Mammary microvascular endothelial cell (primary cell): ENCODE results near the gene SLC6A2. TPM values are rescaled to one million over a fixed set of nuclear protein-coding genes. Genes with fewer than 3 reads are reported as not detected.

Source experiments
- total RNA-seq: library from RNA; depleted of rRNA; stranded (reverse); fragments of >200 nt; gene quantifications from 2 replicates; pipeline ENCODE4 v1.2.3, GENCODE V29; 2015

Gene SLC6A2
- total RNA-seq = not detected in 2 replicates

DNA sequence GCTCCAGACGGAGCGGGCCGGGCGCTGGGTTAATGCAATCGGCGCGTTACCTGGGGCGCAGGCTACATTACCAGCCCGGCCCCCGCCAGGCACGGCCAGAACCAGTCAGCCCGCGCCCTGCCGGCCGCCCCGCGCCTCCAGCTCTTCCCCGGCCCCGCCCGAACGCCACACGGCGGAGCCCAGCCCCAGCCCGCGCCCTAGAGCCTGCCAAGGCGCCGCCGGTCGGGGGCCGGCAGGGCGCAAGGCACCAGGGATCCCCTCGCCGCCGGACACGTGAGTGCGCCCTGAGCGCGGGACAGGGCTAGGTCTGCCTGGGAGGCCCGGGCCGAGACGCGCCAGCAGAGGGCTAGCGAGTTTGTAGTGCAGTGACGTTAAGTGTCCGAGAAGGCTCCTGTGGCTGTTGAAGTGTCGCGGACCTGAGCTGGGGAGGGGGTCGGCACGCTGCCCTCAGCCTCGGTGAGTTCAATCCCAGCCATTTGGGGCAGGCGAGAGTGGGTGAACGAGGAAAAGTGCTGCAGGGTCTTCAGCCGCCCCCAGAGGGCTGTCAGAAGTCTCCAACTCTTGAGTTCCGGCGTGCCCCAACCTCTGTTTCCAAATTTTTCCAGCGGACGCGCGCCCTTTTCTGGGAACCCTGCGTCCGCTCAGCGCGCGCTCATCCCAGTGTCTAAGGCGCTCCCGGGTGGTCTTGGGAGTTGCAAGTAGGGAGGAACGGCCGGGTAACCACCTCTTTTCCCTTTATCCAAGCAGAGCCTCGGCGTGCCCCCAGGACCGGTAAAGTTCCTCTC is at the start of gene SLC6A2:
SLC6A2 (plus strand) TSS at position 92 of the 785 bp plus-strand sequence. CDS start 707 bp downstream, outside the sequence.

Other genes with a start within 250 kb of the SLC6A2 start
- 22.5 and 23.8 TPM in 2 replicates for gene MMP2, start 176.8 kb upstream of the SLC6A2 start, total RNA-seq
- 21.1 and 26.6 TPM in 2 replicates for gene LPCAT2, start 146.9 kb upstream of the SLC6A2 start, total RNA-seq
- gene CAPNS2, start 89.3 kb upstream of the SLC6A2 start, total RNA-seq = not detected in 2 replicates
- not detected in 2 replicates for gene CES1, start 177.1 kb downstream of the SLC6A2 start, total RNA-seq
- not detected in 2 replicates for gene CES5A, start 219.4 kb downstream of the SLC6A2 start, total RNA-seq